AG10803 (cell line): Measurements from ENCODE around the gene OCA2.
A peak's percentile ranks its signal among the peaks of the same experiment; 100 is the strongest.

ENCODE experiments used
- DNase-seq: peaks from one replicate; pipeline ENCODE4 v3.0.0; 2010; ENCODE audit warnings: low read depth
- H3K4me3 ChIP-seq: 2 replicates; pipeline ENCODE4 v1.5.1; 2011; ENCODE audit warnings: mild to moderate bottlenecking, low read length, control low read depth
- CTCF ChIP-seq: conservative IDR thresholded peaks from 2 replicates; pipeline ENCODE4 v1.5.1; 2011; ENCODE audit warnings: mild to moderate bottlenecking, low read length, control low read depth, inconsistent platforms

Gene OCA2

GRCh38 chr15:28096670-28097431, 2.3 kb downstream of the OCA2 start:
- no peak for TF ChIP-seq CTCF
- H3K4me3 ChIP-seq, result peak overlapping the region; percentile 58
- DNase-seq, result no peak

- no peak for TF ChIP-seq CTCF
- H3K4me3 ChIP-seq, result peak overlapping the region; percentile 58
- no peak for DNase-seq
Observed at GRCh38 chr15:28096411-28096669, 2.8 kb downstream of the OCA2 start.

GRCh38 chr15:28094732-28095521, 4.2 kb downstream of the OCA2 start:
- no peak for DNase-seq
- peak overlapping the region; percentile 15 for H3K4me3 ChIP-seq
- no peak for TF ChIP-seq CTCF

GRCh38 chr15:28093752-28094535, 5.2 kb downstream of the OCA2 start:
- no peak overlapping the region for H3K4me3 ChIP-seq

GRCh38 chr15:28091313-28091712, 7.8 kb downstream of the OCA2 start:
- H3K4me3 ChIP-seq, result no peak overlapping the region
- TF ChIP-seq CTCF, result no peak

More at GRCh38 chr15:28093752-28094535, 5.2 kb downstream of the OCA2 start:
- TF ChIP-seq CTCF, result no peak
- DNase-seq, result no peak

GRCh38 chr15:28086175-28086703, 12.9 kb downstream of the OCA2 start:
- peak; percentile 81 for TF ChIP-seq CTCF
- H3K4me3 ChIP-seq, result no peak overlapping the region
- DNase-seq, result peak; percentile 46

More at GRCh38 chr15:28091313-28091712, 7.8 kb downstream of the OCA2 start:
- DNase-seq, result no peak
